ENCODE measurements around the gene RNPS1. TPM values are rescaled to one million over a fixed set of nuclear protein-coding genes. Genes with fewer than 3 reads are reported as not detected.

Gene RNPS1
- total RNA-seq, 1 experiment from 2014 or later = 131 TPM

DNA sequence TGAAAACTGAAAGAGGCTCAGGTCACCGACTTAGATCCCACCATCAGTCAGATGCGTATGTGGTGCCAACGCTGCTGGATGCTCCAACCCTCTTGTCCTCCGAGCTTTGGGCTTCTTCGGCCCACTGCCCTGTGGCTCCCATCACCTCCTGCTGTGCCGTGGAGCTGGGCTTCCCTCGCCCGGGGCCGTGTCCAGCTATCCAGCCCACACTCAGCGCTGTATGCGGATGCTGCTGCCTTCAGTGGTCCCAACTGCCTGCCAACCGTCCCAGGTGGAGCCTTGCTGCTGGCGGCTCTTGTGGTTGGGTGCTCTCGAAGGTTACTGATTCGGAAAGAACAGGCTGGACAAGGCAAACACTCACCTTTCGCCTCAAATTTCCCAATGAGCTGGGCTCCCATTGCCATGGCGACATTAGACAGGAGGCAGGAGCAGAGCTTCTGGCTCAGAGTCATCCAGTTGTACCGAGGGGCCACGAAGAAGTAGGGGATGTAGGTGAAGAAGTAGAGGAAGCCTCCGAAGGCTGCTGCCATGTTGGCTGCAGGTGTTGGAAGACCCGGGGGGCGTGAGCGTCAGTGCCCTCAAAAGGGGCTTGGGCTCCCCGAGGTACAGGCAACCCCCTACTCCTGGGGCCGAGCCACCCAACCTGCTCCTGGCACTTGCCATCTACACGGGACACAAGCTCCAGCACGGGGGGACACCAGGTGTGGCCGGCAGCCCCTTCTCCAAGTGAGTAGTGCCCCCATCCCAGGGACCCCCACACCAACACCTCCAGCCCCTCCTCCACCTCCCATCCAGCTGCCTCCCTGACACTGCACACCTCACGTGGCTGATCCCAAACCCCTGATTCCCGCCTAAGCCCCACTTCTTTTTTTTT lies 40.4 kb upstream of the RNPS1 start:
- ChIA-PET POLR2A (ENCODE audit: unreplicated experiment) (no interaction called here), CTCF (no interaction called here)
- no peak overlapping the region for H3K27ac ChIP-seq (ENCODE audit: low read length)
- no peaks in the 10 kb centered on the region for H3K79me2 ChIP-seq (ENCODE audit: low read length)
- DNase-seq (no peak), ATAC-seq (no peak)
- H3K36me3 ChIP-seq (ENCODE audit: low read depth, low read length) = no peaks in the 10 kb centered on the region
- H4K20me1 ChIP-seq (ENCODE audit: low read length) = no peaks in the 10 kb centered on the region
- intact Hi-C loops (cut with micrococcal nuclease) = no loop called here
- no peak overlapping the region for H2AFZ ChIP-seq (ENCODE audit: low read length)
- TF ChIP-seq EZH2 (IDR thresholded peaks at IDR 0.05; ENCODE audit: low read length, unreplicated experiment) = no peak
- H3K27me3 ChIP-seq (ENCODE audit: low read length) = no peaks in the 10 kb centered on the region
- BruUV-seq (replicated peaks) = no TSS peak
- no peak overlapping the region for H3K9ac ChIP-seq (ENCODE audit: low read length)
- no peaks in the 10 kb centered on the region for H3K9me3 ChIP-seq (ENCODE audit: low read length)
- H3K4me2 ChIP-seq (ENCODE audit: low read length) = no peak overlapping the region
- H3F3A ChIP-seq (ENCODE audit: low read length, unreplicated experiment) = no peaks in the 10 kb centered on the region
- no peaks in the 10 kb centered on the region for H3K4me1 ChIP-seq (ENCODE audit: insufficient read depth, low read length)
- no peaks in the 10 kb centered on the region for H3K9me2 ChIP-seq (replicated peaks; ENCODE audit: low read length)
- no peak overlapping the region for H3K4me3 ChIP-seq (ENCODE audit: low read length)

DNA sequence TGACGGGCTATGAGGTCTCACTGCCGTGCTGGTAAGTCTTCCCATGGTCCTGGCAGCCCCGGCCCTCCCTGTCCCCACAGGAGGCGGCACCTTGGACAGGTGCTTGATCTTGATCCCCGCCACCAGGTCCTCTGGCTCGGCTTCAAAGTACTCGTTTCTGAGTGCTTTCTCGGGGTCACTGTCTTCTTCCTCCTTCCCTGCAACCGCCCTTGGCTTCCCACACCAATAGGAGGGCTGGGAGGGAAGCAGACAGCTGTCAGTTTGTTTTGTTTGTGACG lies 31.9 kb upstream of the RNPS1 start:
- DNase-seq = no peak
- H4K20me1 ChIP-seq (ENCODE audit: low read length) = no peaks in the 10 kb centered on the region
- BruUV-seq (replicated peaks) = no TSS peak
- no peak overlapping the region for H3K4me2 ChIP-seq (ENCODE audit: low read length)
- POLR2A ChIA-PET (ENCODE audit: unreplicated experiment) = no interaction called here
- H3K9me3 ChIP-seq (ENCODE audit: low read length) = no peaks in the 10 kb centered on the region
- no peaks in the 10 kb centered on the region for H3K4me1 ChIP-seq (ENCODE audit: insufficient read depth, low read length)
- H3F3A ChIP-seq (ENCODE audit: low read length, unreplicated experiment) = no peaks in the 10 kb centered on the region
- no peak for ATAC-seq
- TF ChIP-seq, protein P1, sequence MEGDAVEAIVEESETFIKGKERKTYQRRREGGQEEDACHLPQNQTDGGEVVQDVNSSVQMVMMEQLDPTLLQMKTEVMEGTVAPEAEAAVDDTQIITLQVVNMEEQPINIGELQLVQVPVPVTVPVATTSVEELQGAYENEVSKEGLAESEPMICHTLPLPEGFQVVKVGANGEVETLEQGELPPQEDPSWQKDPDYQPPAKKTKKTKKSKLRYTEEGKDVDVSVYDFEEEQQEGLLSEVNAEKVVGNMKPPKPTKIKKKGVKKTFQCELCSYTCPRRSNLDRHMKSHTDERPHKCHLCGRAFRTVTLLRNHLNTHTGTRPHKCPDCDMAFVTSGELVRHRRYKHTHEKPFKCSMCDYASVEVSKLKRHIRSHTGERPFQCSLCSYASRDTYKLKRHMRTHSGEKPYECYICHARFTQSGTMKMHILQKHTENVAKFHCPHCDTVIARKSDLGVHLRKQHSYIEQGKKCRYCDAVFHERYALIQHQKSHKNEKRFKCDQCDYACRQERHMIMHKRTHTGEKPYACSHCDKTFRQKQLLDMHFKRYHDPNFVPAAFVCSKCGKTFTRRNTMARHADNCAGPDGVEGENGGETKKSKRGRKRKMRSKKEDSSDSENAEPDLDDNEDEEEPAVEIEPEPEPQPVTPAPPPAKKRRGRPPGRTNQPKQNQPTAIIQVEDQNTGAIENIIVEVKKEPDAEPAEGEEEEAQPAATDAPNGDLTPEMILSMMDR (conservative IDR thresholded peaks at IDR 0.05; ENCODE audit: low read depth, low read length) = no peak
- no peak for TF ChIP-seq EZH2phosphoT487 (IDR thresholded peaks at IDR 0.05; ENCODE audit: borderline replicate concordance, low read length)
- no peak for TF ChIP-seq EZH2 (IDR thresholded peaks at IDR 0.05; ENCODE audit: low read length, unreplicated experiment)
- no peaks in the 10 kb centered on the region for H3K36me3 ChIP-seq (ENCODE audit: low read depth, low read length)
- H2AFZ ChIP-seq (ENCODE audit: low read length) = no peak overlapping the region
- no peak overlapping the region for H3K4me3 ChIP-seq (ENCODE audit: low read length)
- no peak overlapping the region for H3K27ac ChIP-seq (ENCODE audit: low read length)
- CTCF ChIA-PET = no interaction called here
- no peaks in the 10 kb centered on the region for H3K79me2 ChIP-seq (ENCODE audit: low read length)
- intact Hi-C loops (cut with micrococcal nuclease) = no loop called here
- no peaks in the 10 kb centered on the region for H3K9me2 ChIP-seq (replicated peaks; ENCODE audit: low read length)
- no peak overlapping the region for H3K9ac ChIP-seq (ENCODE audit: low read length)
- H3K27me3 ChIP-seq (ENCODE audit: low read length) = no peaks in the 10 kb centered on the region

DNA sequence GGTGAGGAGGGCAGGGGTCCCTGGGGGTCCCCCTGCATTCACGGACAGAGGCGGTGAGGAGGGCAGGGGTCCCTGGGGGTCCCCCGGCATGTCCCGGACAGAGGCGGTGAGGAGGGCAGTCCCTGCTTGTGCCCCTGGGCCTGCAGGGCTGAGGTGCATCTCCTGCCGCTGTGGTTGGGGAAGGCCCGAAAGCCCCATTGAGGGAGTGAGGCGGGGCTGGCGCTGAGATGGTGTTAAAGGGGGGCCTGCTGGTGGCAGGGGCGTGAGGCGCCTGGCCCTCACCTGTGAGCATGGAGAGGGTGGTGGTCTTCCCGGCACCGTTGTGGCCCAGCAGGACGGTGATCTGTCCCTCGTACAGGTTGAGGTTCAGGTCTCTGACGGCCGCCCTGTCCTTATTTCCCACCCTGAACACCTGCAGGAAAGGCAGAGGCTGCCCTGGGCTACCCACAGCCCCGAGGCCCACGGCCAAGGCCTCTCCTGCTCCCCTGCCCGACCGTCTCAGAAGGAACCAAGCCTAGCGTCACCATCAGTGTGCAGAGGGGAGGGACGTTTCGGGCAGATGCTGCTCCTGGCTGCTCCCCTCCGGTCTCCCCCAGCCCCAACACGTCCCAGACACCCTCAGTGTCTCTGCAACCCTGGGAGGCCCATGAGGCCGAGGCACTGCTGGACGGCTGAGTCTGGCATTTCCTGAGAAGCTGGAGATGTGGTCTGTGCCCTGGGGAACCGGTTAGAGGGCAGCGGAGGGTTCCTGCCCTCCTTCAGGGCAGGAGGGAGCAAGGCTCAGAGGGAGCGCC lies 31.4 kb upstream of the RNPS1 start:
- ChIA-PET POLR2A (ENCODE audit: unreplicated experiment) (no interaction called here), CTCF (no interaction called here)
- Histone ChIP-seq H3K4me3 (ENCODE audit: low read length) (no peak overlapping the region), H3F3A (ENCODE audit: low read length, unreplicated experiment) (no peaks in the 10 kb centered on the region), H3K79me2 (ENCODE audit: low read length) (no peaks in the 10 kb centered on the region), H3K4me1 (ENCODE audit: insufficient read depth, low read length) (no peaks in the 10 kb centered on the region), H3K4me2 (ENCODE audit: low read length) (no peak overlapping the region), H2AFZ (ENCODE audit: low read length) (no peak overlapping the region), H3K36me3 (ENCODE audit: low read depth, low read length) (no peaks in the 10 kb centered on the region), H3K27ac (ENCODE audit: low read length) (no peak overlapping the region), H3K9me2 (replicated peaks; ENCODE audit: low read length) (no peaks in the 10 kb centered on the region), H3K9me3 (ENCODE audit: low read length) (no peaks in the 10 kb centered on the region), H3K27me3 (ENCODE audit: low read length) (no peaks in the 10 kb centered on the region), H4K20me1 (ENCODE audit: low read length) (no peaks in the 10 kb centered on the region), H3K9ac (ENCODE audit: low read length) (no peak overlapping the region)
- no TSS peak for BruUV-seq (replicated peaks)
- intact Hi-C loops (cut with micrococcal nuclease) = no loop called here
- ATAC-seq (no peak), DNase-seq (no peak)
- TF ChIP-seq EZH2phosphoT487 (IDR thresholded peaks at IDR 0.05; ENCODE audit: borderline replicate concordance, low read length) = no peak
